GM12875 (cell line): ENCODE measurements around the gene STX10.
A peak's percentile ranks its signal among the peaks of the same experiment; 100 is the strongest.
"Not testable (repeated sequence)": the region's sequence is repeated elsewhere in the genome, so short reads cannot be mapped to it uniquely, and the experiment has no call there.

Source experiments
- H3K4me3 ChIP-seq: one replicate; pipeline ENCODE4 v1.5.1; 2011; ENCODE audit warnings: low read depth, low read length, control low read depth
- TF ChIP-seq, protein P1 (sequence below): IDR thresholded peaks from 2 replicates; pipeline ENCODE4 v1.5.1; 2011; ENCODE audit warnings: low read depth, mild to moderate bottlenecking, control low read depth, inconsistent platforms, low read length, moderate library complexity, borderline replicate concordance; ENCODE audit not compliant: insufficient read depth

STX10 gene

GRCh38 chr19:13181747-13182388 is 31.7 kb upstream of the STX10 start:
- no peak overlapping the region for H3K4me3 ChIP-seq
- TF ChIP-seq, protein P1, sequence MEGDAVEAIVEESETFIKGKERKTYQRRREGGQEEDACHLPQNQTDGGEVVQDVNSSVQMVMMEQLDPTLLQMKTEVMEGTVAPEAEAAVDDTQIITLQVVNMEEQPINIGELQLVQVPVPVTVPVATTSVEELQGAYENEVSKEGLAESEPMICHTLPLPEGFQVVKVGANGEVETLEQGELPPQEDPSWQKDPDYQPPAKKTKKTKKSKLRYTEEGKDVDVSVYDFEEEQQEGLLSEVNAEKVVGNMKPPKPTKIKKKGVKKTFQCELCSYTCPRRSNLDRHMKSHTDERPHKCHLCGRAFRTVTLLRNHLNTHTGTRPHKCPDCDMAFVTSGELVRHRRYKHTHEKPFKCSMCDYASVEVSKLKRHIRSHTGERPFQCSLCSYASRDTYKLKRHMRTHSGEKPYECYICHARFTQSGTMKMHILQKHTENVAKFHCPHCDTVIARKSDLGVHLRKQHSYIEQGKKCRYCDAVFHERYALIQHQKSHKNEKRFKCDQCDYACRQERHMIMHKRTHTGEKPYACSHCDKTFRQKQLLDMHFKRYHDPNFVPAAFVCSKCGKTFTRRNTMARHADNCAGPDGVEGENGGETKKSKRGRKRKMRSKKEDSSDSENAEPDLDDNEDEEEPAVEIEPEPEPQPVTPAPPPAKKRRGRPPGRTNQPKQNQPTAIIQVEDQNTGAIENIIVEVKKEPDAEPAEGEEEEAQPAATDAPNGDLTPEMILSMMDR, result no peak

GRCh38 chr19:13178291-13178690 is 28.1 kb upstream of the STX10 start:
- not testable (repeated sequence) for H3K4me3 ChIP-seq

- H3K4me3 ChIP-seq, result not testable (repeated sequence)
Measured at GRCh38 chr19:13177584-13177983, 27.4 kb upstream of the STX10 start.

- H3K4me3 ChIP-seq, result no peak overlapping the region
- TF ChIP-seq, protein P1, result no peak
Measured at GRCh38 chr19:13176345-13176744, 26.2 kb upstream of the STX10 start.

DNA sequence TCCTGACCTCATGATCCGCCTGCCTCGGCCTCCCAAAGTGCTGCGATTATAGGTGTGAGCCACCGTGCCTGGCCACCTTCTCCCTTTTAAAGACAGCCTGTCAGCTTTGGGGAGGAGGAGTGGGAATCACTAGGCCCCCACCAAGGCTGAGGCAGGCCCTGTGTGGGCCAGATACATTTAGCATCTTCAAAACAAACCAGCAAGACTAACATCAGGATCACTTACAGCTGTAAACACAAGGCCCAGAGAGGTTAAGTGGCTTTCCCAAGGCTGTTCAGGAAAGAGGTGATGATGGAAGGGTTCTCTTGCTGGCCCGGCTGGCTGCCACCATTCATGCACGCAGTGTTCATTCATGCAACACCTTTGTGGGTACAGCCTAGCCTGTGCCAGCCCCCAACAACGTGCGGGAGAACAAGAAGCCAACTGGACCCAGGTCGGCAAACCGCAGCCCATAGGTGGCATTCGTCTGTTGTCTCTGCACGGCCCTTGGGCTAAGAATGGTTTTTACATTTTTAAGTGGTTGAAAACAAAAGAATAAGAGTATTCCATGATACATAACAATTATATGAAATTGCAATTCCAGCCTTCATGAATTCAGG is 23.1 kb upstream of the STX10 start:
- TF ChIP-seq, protein P1, result no peak

GRCh38 chr19:13172346-13173138 is 22.4 kb upstream of the STX10 start:
- TF ChIP-seq, protein P1, result no peak
- H3K4me3 ChIP-seq, result peak overlapping the region; percentile 23

More for the DNA sequence above, 23.1 kb upstream of the STX10 start:
- no peak overlapping the region for H3K4me3 ChIP-seq

GRCh38 chr19:13171146-13171545 is 21.0 kb upstream of the STX10 start:
- TF ChIP-seq, protein P1, result no peak
- no peak overlapping the region for H3K4me3 ChIP-seq

GRCh38 chr19:13169769-13170168 is 19.6 kb upstream of the STX10 start:
- TF ChIP-seq, protein P1, result no peak
- no peak overlapping the region for H3K4me3 ChIP-seq

DNA sequence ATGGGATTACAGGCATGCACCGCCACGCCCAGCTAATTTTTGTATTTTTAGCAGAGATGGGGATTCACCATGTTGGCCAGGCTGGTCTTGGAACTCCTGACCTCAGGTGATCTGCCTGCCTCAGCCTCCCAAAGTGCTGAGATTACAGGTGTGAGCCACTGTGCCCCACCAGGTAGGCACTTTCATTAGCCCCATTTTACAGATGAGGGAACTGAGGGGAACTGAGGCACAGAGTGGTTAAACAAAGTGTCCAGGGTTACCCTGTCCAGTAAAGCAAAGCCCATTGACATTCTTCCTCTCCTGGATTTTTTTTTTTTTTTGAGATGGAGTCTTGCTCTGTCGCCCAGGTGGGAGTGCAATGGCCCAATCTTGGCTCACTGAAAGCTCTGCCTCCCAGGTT is 16.0 kb upstream of the STX10 start:
- not testable (repeated sequence) for H3K4me3 ChIP-seq
